Caco-2 (cell line): ENCODE data around the gene PUSL1. TPM values are rescaled to one million over a fixed set of nuclear protein-coding genes. Genes with fewer than 3 reads are reported as not detected.
A peak's percentile ranks its signal among the peaks of the same experiment; 100 is the strongest.

Experiments used
- BruUV-seq: library from RNA; stranded (reverse); fragments of 400-500 nt; replicated peaks from 2 replicates; lab custom pipeline; 2021; lab: Mats Ljungman, UMichigan
- CTCF ChIA-PET: fragments of 300-600 bp; sonication (Branson Sonifier 250); formaldehyde crosslinking; loops from one replicate; lab custom pipeline; 2022; ENCODE audit warnings: antibody characterized with exemption; lab: Charles Lee
- POLR2A ChIA-PET: fragments of 300-600 bp; sonication (Branson Sonifier 250); formaldehyde crosslinking; loops from one replicate; lab custom pipeline; 2022; ENCODE audit warnings: antibody characterized with exemption; lab: Charles Lee
- DNase-seq, 2 experiments: peaks; one replicate each; pipeline versions ENCODE4 v3.0.0 to v3.0.0-alpha.2; 2020 to 2022
- H3K27me3 ChIP-seq: replicated peaks from 2 replicates; pipeline ENCODE4 v1.6.0; 2011; ENCODE audit warnings: low read length; ENCODE audit not compliant: control insufficient read depth, insufficient read depth
- H3K36me3 ChIP-seq: 2 replicates; pipeline ENCODE4 v1.5.1; 2011; ENCODE audit warnings: low read length; ENCODE audit not compliant: control insufficient read depth, insufficient read depth
- H3K4me1 ChIP-seq: fragments of 250-450 bp; sonication (Bioruptor Pico); 2 replicates; pipeline ENCODE4 v1.5.1; 2020; ENCODE audit warnings: mild to moderate bottlenecking
- H3K4me3 ChIP-seq: 2 replicates; pipeline ENCODE4 v1.5.1; 2011; ENCODE audit warnings: low read depth, mild to moderate bottlenecking, control low read depth, low read length
- H3K9me3 ChIP-seq: fragments of 250-450 bp; sonication (Bioruptor Pico); 2 replicates; pipeline ENCODE4 v1.5.1; 2020; ENCODE audit warnings: mild to moderate bottlenecking, moderate library complexity
- H3K27ac Mint-ChIP-seq: one replicate; pipeline ENCODE4 v1.8.0; 2022; ENCODE audit warnings: mixed read lengths; ENCODE audit not compliant: unreplicated experiment
- H3K27me3 Mint-ChIP-seq: one replicate; pipeline ENCODE4 v1.8.0; 2022; ENCODE audit warnings: mixed read lengths; ENCODE audit not compliant: insufficient read depth, unreplicated experiment
- H3K36me3 Mint-ChIP-seq: one replicate; pipeline ENCODE4 v1.8.0; 2022; ENCODE audit warnings: mild to moderate bottlenecking, mixed read lengths; ENCODE audit not compliant: insufficient read depth, unreplicated experiment
- H3K4me1 Mint-ChIP-seq: one replicate; pipeline ENCODE4 v1.8.0; 2022; ENCODE audit warnings: low read depth, mixed read lengths; ENCODE audit not compliant: unreplicated experiment
- H3K4me3 Mint-ChIP-seq: one replicate; pipeline ENCODE4 v1.8.0; 2022; ENCODE audit warnings: mild to moderate bottlenecking, moderate library complexity, mixed read lengths; ENCODE audit not compliant: unreplicated experiment
- H3K9me3 Mint-ChIP-seq: one replicate; pipeline ENCODE4 v1.8.0; 2022; ENCODE audit warnings: mixed read lengths; ENCODE audit not compliant: unreplicated experiment
- intact Hi-C: fragments of 100-400 bp; cut with micrococcal nuclease; formaldehyde crosslinking; loops from one replicate; pipeline ENCODE4 v1.10.0; 2022; ENCODE audit not compliant: unreplicated experiment
- total RNA-seq: library from RNA; stranded (reverse); gene quantifications from 2 replicates; pipeline ENCODE4 v1.2.3, GENCODE V29; 2022
- TF ChIP-seq, protein P1 (sequence below), 2 experiments: fragments of 200-600 bp in 1 of 2; IDR thresholded peaks; 1 replicate in 1 of 2; 2 replicates in 1 of 2; pipeline versions ENCODE4 v1.5.1 to v1.8.0; 2011 to 2022; ENCODE audit warnings: antibody characterized with exemption in 1 of 2, control low read depth in 1 of 2, inconsistent platforms in 1 of 2, low read depth in 1 of 2, low read length in 1 of 2, mild to moderate bottlenecking in 1 of 2, moderate library complexity in 1 of 2; ENCODE audit not compliant: insufficient read depth in 1 of 2, severe bottlenecking in 1 of 2, unreplicated experiment in 1 of 2

Gene PUSL1
- total RNA-seq, 1 experiment from 2014 or later, result 43.8 TPM

GRCh38 chr1:1300352-1300739, 8.1 kb upstream of the PUSL1 start:
- ChIA-PET CTCF (interaction anchor here (0.5 kb wide), 1 partner anchor 27 kb away, joined by 5 read pairs; the partner anchor contains the start of gene UBE2J2), POLR2A (no interaction called here)
- intact Hi-C loops, result no loop called here
- Histone ChIP-seq H3K4me3 (no peak overlapping the region), H3K27me3 (no peaks in the 10 kb centered on the region), H3K36me3 (no peaks in the 10 kb centered on the region), H3K4me1 (peaks cover 11% of the 10 kb centered on the region), H3K9me3 (no peaks in the 10 kb centered on the region)
- peaks cover 12% of the 10 kb centered on the region for H3K36me3 Mint-ChIP-seq
- no peak overlapping the region for H3K27ac Mint-ChIP-seq
- H3K4me1 Mint-ChIP-seq, result no peaks in the 10 kb centered on the region
- BruUV-seq, result no TSS peak
- H3K27me3 Mint-ChIP-seq, result no peaks in the 10 kb centered on the region
- TF ChIP-seq, protein P1, sequence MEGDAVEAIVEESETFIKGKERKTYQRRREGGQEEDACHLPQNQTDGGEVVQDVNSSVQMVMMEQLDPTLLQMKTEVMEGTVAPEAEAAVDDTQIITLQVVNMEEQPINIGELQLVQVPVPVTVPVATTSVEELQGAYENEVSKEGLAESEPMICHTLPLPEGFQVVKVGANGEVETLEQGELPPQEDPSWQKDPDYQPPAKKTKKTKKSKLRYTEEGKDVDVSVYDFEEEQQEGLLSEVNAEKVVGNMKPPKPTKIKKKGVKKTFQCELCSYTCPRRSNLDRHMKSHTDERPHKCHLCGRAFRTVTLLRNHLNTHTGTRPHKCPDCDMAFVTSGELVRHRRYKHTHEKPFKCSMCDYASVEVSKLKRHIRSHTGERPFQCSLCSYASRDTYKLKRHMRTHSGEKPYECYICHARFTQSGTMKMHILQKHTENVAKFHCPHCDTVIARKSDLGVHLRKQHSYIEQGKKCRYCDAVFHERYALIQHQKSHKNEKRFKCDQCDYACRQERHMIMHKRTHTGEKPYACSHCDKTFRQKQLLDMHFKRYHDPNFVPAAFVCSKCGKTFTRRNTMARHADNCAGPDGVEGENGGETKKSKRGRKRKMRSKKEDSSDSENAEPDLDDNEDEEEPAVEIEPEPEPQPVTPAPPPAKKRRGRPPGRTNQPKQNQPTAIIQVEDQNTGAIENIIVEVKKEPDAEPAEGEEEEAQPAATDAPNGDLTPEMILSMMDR (IDR thresholded peaks at IDR 0.05; ENCODE audit: insufficient read depth in 1 of 2, low read depth in 1 of 2, low read length in 1 of 2, severe bottlenecking in 1 of 2, unreplicated experiment in 1 of 2), result no peak
- no peak overlapping the region for H3K4me3 Mint-ChIP-seq
- DNase-seq, result no peak
- H3K9me3 Mint-ChIP-seq, result no peaks in the 10 kb centered on the region

GRCh38 chr1:1302006-1302430, 6.4 kb upstream of the PUSL1 start:
- BruUV-seq, result no TSS peak
- H3K9me3 ChIP-seq, result no peaks in the 10 kb centered on the region

GRCh38 chr1:1302951-1303509, 5.4 kb upstream of the PUSL1 start:
- Mint-ChIP-seq H3K9me3 (no peaks in the 10 kb centered on the region), H3K4me1 (no peaks in the 10 kb centered on the region), H3K4me3 (no peak overlapping the region), H3K27me3 (no peaks in the 10 kb centered on the region), H3K27ac (no peak overlapping the region), H3K36me3 (peaks cover 7% of the 10 kb centered on the region)
- Histone ChIP-seq H3K9me3 (no peaks in the 10 kb centered on the region), H3K27me3 (no peaks in the 10 kb centered on the region), H3K4me1 (peaks cover 26% of the 10 kb centered on the region), H3K4me3 (no peak overlapping the region), H3K36me3 (no peaks in the 10 kb centered on the region)
- POLR2A ChIA-PET, result no interaction called here
- CTCF ChIA-PET, result no interaction called here
- intact Hi-C loops, result no loop called here
- no TSS peak for BruUV-seq
- DNase-seq, result no peak
- TF ChIP-seq, protein P1 (IDR thresholded peaks at IDR 0.05; ENCODE audit: insufficient read depth in 1 of 2, low read depth in 1 of 2, low read length in 1 of 2, severe bottlenecking in 1 of 2, unreplicated experiment in 1 of 2), result no peak

More at GRCh38 chr1:1302006-1302430, 6.4 kb upstream of the PUSL1 start:
- ChIA-PET POLR2A (interaction anchor here (0.6 kb wide), 1 partner anchor 95 kb away, joined by 4 read pairs; no protein-coding TSS in a partner anchor), CTCF (no interaction called here)
- no peaks in the 10 kb centered on the region for H3K4me1 Mint-ChIP-seq
- Histone ChIP-seq H3K36me3 (no peaks in the 10 kb centered on the region), H3K4me3 (no peak overlapping the region), H3K4me1 (peaks cover 26% of the 10 kb centered on the region), H3K27me3 (no peaks in the 10 kb centered on the region)
- H3K4me3 Mint-ChIP-seq, result no peak overlapping the region
- H3K36me3 Mint-ChIP-seq, result peaks cover 7% of the 10 kb centered on the region
- no peak for DNase-seq
- no peaks in the 10 kb centered on the region for H3K27me3 Mint-ChIP-seq
- intact Hi-C loops, result no loop called here
- TF ChIP-seq, protein P1 (IDR thresholded peaks at IDR 0.05; ENCODE audit: insufficient read depth in 1 of 2, low read depth in 1 of 2, low read length in 1 of 2, severe bottlenecking in 1 of 2, unreplicated experiment in 1 of 2), result peak in 1 of 2 experiments; percentile 44
- H3K9me3 Mint-ChIP-seq, result no peaks in the 10 kb centered on the region
- no peak overlapping the region for H3K27ac Mint-ChIP-seq
